ENCODE data around the gene ITIH6.
A peak's percentile ranks its signal among the peaks of the same experiment; 100 is the strongest.
"Not testable (repeated sequence)": the region's sequence is repeated elsewhere in the genome, so short reads cannot be mapped to it uniquely, and the experiment has no call there.

The ITIH6 gene

DNA sequence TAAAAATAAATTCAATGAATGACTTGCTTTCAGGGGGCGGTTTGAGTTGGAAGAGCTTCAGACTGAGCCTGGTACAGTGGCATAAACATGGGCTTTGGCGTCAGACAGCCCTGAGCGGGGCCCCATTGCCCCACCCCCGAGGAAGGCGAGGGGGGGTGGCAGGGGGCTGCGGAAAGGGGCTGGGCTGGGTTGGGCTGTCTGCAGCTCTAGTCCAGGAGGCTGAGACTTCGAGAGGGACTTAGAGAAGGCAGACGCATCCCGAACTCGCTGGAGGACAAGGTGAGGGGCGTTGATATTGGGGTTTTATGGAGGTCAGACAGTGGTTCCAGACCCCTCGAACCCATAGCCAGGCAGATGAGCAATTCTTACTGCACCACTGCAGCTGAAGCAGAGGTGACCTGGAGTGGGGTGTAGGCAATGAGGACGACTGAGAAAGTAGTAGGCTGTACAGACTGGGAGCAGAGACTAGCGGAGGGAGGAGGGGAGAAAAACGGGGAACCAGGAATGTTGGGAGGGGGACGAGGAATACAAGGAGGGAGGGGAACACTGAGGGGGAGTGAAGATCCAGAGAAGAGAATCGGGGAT is 9.6 kb upstream of the ITIH6 start, which contains the start of gene MAGED2:
MAGED2 (plus strand) TSS at position 222 of the 585 bp plus-strand sequence. CDS start 1,587 bp downstream, outside the sequence.
- DNase-seq = peak; percentile 17 to 31

DNA sequence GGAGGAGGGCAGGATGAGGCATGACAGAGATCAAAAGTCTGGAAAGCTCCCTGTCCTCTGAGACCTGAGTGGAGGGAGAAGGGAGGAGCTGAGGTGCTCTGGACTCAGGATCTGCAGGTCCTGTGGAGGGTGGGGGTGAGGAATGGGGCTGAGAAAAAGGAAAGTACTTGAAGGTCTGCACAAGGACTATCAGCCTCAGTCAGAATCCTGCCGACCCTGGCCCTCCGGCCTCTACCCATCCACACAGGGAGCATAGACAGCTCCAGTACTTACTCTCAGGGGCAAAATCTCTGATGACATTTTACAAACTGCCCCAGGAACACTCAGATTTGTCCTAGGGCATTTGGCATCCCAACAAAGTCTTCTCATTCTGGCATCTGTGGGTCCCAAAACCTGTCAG is 991 bp upstream of the ITIH6 start:
- no peak for DNase-seq

DNA sequence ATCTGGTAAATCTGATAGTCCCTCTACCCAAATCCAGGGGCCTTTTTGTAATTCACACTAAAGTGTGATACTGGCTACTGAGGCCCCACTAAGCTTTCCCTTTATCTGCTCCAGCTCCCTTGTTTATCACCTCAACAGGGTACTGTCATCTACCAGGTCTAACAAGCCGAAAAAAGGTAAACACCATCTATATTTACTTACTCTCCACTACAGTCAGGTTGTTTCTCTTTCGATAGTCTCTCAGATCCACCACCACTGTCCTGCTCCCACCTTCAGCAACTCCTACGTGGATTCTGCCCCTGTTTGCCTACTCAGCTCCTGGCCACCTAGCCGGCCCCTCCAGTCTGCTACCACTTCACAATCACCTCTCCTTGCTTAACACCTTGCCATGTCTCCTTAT is 3.3 kb downstream of the ITIH6 start:
- DNase-seq = no peak

DNA sequence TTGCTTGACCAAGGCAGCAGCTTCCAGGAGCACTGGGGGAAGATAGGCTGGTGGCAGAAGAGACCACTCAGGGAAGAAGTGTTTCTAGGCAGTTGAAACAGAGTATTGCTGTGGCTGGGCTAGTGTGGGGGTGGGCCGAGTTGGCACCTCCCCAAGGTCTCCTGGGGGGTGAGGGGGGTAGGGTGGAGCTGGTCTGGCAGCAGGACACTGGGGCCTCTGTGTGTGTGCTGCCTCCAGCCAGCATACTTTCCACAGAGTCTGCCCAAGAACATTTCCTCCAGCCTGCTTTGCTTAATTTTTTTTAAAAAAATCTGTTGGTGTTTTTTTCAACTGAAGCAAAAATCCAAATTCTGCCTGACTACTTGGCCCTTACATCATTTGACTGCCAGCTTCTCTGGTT is 4.0 kb downstream of the ITIH6 start:
- DNase-seq = no peak

DNA sequence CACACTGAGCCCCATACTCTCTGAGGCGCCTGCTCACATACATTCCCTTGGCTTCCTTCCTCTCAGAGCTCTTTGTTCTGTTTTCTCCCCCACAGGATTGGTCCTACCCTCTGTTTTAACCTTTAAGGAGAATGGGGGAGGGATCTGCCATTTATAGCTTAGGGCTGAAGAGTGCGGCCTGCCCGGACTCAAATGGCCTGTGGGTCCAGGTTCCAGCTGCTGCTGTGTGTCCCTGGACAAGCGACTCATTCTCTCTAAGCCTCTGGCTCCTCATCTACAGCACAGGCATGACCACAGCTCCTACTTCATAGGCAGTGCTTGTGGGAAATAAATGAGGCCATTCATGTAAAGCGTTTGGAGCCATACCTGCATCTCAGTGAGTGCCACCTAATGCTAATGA is 8.7 kb downstream of the ITIH6 start:
- not testable (repeated sequence) for DNase-seq

DNA sequence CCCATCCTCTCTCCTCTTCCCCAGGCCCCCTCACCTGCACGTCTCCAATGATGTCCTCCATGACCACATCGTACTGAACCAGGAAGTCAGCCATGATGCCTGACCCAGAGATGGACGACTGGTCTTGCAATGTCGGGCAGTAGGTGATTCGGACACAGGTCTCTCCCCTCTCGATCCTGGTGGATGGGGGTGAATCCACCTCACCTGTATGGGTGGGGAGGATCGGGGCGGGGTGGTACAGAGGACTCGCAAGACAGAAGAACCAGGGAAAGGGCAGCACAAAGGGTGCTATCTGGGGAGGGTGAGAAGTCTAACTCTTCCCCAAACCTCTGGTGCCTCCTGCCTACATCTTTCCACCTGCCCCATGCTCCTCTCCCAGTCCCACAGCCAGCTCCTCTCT is 9.6 kb downstream of the ITIH6 start:
- no peak for DNase-seq

DNA sequence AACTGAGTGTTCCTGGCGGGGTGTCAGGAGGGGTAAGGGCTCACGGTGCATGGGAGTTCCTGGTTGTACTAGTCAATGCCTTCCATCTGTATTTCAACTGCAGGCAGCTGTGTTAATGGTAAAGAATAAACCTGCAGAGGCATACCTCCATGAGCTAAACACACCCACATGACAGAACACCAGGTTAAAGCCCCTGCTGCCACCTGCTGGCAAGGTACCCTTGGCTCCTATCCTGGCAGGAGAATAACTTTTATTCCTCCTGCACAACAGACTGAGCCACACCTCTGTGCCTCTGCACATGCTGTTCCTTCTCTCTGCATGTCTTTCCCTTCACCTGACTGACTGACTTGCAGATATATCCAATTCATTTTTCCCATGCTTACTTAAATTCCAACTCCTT is 11.1 kb downstream of the ITIH6 start:
- peak; percentile 12 to 25 for DNase-seq

DNA sequence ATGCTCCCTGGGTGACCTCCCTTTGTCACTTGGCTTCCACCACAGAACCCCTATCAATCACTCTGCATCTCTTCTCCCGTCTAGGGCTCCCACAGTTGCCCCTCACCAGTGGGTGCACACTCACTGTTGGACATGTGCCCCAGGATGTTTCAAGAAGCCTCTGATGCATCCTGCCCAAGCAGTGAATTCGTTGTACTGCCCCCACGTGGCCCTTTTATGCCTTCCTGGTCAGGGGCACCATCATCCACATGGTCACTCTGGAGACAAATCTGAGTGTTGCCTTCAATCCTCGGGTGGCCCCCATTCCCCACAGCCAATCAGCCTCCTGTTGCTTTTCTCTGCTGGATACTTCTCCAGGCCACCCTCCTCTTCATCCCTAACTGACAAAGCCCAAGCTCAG is 12.2 kb downstream of the ITIH6 start:
- DNase-seq = no peak

DNA sequence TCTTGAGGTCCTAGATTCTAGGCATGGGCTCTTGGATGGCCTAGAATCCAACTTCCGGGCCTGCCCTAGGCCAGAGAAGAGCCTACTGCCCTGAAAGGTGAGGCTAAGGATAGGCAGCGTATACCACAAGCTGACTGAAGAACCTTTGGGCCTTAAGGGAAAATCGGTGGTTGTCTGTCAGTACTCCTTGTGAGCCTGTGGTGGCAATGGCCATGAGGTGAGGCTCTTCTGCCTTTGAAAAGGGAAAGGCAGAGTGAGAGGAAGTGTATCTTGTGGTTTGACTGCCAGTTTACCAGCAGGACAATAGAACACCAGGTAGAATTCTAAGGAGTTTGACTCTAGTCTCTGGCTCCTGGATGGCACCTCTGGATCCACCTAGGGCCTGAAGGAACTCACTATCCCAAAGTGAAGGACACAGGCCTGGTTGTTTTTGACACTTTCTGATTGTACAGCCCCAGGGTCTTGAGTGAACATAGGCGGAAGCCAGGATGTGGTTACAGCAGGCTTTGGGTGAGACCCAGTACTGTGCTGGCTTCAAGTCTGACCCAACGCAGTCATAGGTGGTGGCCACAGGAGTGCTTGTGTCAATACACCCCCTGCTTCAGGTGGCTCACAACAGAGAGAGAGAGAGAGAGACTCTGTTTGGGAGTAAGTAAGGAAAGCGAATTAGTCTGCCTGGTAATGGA is 20.9 kb downstream of the ITIH6 start:
- DNase-seq = no peak

DNA sequence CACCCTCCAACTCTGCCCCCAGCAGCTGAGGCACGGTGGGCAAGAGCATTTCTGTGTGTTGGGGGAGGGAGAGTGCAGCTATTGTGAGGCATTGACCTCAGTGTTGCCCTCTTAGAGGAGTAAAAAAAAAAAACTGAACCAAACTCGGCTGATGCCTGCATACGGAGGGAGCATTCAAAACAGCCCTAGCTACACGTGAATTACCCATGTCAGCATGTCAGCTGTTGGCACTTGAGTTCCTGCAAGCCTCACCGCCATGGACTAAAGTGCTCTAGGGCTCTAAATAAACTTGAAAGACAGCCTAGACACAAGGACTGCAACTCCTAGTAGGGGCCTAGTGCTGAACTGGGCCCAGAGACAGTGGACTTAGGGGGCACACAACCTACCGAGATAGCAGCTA is 22.0 kb downstream of the ITIH6 start:
- DNase-seq = no peak

DNA sequence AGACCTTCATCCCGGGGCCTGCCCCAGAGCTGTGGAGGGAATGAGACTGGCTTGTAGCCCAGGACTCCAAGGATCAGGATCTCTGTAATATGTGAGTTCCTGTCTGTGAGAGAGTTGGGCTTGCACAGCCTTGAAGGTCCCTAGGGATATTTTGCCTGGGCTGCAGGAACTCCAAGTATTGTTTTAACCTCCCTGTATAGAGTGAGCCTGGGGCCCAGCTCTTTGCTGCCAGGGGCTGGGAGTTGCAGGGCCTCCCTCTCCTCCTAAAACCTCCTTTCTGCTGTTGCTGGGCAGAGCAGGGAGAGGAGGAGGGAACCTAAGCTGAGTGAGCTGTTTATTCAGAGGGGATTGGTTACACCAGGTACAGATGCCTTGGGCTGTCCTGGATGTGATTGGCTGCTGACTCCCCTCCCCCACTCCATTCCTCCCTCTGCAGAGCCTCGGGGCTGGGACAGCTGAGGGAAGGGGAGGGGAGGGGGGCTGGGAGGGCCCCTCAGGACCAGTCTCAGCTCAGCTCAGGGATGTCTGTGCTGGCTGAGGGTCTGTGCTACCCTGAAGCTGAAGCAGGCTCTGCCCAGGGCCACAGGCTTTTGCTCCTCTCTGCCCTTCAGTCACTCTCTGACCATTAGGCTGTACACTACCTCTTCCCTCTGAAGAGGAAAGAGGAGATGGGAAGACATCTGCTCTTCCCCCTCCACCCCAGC is 23.5 kb downstream of the ITIH6 start:
- not testable (repeated sequence) for DNase-seq

DNA sequence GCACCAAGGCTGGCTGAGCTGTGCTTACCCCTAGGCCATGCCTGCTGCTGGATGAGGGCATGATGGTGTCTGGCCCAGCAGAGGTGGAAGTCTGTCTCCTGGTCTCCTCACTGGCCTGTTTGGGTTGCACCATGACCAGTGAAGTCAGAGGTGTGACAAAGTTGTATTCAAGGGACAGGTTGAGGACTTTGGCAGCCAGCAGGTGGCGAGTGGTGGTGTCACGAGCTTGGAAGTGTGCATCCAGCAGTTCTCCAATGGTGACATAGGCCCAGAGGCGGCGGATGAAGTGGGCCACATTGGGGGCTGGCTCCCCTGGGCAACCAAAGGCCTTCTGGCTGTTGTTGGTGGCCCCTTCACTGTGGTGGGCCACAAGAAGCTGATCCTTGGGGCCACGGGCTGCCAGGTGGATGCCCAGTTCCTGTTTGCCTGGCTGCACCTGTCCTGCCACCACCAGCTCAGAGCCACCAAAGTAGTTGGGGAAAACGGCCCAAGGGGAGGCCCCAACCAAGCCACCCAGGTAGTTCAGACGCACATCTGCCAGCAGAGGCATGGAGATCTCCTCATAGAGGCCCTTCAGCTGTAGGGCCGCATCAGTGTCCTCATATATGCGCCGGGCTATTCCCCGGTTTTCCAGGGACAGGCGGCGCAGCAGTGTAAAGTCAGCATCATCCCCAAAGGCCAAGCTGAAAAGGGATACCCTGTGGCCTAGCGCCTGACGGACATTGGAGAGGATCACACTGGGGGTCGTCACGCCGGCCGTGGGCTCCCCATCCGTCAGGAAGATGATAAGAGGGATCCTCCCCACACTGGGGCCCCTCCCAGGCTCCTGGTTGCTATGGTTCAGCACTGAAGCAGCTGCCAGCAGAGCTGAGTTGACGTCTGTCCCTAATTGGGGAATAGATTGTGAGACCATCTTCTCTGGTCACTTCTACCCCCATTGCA is 39.7 kb downstream of the ITIH6 start:
- no peak for DNase-seq

DNA sequence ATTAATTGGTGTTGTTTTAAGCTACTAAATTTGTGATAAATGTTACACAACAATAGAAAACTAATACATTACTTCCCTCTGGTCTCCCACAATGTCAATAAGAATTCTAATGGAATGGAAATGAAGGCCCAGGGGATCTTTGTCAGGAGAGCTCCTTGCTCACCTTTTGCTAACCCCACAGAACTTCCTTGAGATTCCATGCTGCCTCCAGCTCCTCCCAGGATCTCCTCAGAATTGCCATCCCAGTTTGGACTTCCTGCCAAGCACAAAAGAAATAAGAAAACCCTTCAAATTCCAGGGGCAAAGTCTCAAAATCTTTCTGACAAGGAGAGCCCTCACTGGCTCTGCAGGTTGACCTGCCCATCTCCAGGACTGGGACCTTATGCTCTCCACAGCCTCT is 43.2 kb downstream of the ITIH6 start:
- no peak for DNase-seq

DNA sequence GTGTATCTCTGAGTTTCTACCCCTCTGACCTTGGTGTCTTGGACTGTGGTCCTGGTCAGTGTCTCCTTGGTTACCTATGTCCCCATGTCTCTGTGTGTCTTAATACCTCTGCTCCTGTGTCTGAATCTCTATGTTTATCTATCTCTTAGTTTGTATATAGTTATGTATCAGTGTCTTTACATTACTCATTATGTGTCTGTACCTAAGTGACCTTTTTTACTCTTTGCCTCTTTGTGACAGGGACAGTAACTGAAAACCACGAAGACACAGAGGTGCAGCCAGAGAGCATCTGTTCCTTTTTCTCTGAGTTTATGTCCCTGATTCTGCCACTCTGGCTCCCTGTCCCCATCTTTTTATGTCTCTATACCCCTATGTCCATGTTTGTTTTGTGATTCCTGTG is 49.4 kb downstream of the ITIH6 start:
- no peak for DNase-seq

DNA sequence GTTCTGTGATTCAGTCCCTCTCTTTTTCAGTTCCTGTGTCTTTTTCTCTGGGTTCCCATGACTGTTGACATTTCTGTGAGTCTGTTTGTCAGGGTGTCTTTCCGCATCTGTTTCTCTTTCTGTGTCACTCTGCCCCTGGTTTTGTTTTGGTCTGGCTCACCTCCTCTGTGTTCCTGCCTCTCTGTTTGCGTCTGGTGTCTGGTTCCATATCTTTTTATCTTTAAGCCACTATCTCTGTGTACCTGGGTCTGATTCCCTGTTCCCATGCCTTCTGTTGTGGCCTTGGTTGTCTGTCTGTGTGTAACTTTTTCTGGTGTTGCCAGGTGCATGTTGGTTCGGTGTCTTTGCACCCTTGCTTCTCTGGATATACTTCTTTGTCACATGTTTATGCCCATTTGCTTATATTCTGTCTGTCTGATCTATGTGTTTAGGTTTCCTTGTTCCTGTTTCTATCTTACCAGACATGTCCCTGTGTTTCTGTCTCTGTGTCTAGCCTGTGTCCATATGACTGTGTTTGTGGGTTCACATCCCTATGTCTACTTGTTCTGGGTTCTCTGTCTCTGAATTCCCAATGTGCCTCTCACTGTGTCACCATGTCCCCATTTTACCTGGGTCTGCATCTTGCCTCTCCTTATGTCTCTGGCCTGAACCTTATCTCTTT is 50.2 kb downstream of the ITIH6 start:
- no peak for DNase-seq

DNA sequence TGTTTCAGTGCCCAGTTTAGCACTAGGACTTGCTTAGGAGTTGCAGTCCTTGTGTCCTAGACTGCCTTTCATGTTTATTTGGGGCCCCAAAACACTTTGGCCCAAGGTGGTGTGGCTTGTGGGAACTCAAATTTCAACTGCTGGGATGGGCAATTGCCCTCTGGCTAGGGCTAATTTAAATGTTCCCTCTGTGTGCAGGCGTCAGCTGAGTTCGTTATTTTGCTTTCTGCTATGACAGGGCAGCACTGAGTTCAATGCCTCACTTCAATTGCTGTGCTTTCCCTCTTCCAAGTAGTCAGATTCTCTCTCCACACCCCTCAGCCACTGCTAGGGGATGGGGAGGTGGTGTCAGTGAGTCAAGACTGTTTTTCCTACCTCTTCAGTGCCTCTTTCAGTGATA is 51.1 kb downstream of the ITIH6 start:
- no peak for DNase-seq

DNA sequence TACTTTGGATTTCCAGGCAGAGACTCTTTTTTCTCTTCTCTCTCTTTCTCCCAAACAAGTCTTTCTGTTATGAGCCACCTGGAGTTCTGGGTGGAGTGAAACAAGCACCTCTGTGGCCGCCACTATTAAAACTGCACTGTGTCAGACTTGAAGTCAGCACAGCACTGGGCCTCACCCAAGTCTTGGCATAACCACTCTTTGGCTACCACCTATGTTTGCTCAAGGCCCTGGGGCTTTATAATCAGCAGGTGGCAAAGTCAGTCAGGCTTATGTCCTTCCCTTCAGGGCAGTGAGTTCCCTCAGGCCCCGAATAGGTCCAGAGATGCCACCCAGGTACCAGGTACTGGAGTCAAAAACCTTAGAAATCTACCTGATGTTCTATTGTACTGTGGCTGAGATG is 52.4 kb downstream of the ITIH6 start:
- DNase-seq = no peak

DNA sequence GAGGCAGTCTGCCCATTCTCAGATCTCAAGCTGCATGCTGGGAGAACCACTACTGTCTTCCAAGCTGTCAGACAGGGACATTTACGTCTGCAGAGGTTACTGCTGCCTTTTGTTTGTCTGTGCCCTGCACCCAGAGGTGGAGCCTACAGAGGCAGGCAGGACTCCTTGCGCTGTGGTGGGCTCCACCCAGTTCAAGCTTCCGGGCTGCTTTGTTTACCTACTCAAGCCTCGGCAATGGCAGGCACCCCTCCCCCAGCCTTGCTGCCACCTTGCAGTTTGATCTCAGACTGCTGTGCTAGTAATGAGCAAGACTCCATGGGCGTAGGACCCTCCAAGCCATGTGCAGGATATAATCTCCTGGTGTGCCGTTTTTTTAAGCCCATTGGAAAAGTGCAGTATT is 59.5 kb downstream of the ITIH6 start:
- not testable (repeated sequence) for DNase-seq

DNA sequence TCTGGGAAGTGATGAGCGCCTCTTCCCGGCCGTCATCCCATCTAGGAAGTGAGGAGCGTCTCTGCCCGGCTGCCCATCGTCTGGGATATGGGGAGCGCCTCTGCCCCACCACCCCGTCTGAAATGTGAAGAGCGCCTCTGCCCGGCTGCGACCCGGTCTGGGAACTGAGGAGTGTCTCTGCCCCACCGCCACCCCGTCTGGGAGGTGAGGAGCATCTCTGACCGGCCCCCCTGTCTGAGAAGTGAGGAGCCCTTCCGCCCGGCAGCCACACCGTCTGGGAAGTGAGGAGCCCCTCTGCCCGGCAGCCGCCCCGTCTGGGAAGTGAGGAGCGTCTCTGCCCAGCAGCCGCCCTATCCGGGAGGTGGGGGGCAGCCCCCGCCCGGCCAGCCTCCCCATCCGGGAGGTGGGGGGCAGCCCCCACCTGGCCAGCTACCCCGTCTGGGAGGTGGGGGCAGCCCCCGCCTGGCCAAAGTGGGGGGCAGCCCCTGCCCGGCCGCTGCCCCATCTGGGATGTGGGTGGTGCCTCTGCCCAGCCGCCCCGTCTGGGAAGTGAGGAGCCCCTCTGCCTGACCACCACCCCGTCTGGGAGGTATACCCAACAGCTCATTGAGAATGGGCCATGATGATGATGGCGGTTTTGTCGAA is 61.6 kb downstream of the ITIH6 start:
- DNase-seq = not testable (repeated sequence)

DNA sequence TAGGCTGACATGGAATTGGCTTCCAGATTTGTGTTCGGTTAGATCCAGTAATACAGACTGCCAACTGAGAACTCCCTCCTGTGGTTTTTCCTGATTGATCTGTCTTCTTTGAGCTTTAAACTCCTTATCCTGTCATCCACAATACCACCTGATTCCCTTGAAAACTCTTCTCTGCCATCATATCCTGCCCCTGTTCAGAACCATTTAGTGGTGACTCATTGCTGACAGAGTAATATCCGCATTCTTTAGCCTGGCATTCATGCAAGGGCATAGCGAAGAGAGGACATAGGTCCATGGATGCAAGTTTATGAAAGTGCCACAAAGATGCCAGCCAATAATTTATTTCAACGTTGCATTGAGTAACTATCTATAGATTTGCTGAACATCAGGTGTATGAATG is 76.6 kb downstream of the ITIH6 start:
- no peak for DNase-seq

DNA sequence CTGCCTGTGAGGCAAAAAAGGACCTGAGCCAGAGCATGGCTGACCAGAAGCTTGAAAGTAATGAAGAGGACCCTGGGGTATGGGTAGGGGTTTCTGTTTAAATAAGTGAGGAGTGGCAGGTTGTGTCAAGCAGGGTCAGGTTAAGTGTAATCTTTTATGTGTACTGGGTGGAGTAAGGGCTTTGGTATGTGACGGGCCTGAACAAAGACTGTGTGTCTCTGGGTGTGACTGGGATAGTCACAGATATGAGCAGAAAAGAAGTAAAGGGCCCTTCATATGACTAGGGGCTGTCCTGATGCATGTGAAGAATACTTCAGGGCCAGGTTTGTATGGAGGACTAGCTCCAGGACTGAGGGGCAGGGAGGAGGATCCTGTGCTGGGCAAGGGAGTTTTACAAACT is 82.4 kb downstream of the ITIH6 start:
- no peak for DNase-seq

DNA sequence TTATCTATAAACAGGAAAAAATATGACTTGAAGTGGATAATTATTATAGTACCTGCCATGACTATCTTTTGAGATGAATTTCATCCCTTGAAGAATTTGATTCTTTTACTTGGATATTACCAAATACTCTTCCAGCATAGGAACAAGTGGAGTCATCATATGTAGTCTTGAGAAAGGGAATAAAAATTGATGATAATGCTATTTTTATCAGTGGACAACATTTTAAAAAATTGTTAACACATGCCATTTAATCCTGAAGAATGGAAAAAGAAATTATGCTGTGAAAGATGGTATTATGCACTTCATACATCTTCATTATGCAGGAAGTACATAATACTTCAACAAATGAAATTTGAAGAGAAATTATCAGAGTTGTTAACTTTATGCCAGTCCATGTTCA is 83.6 kb downstream of the ITIH6 start:
- no peak for DNase-seq

Data from activated CD4-positive, alpha-beta T cell treated with anti-CD3 and anti-CD28 coated beads for 4 hours (primary cell).